ENCODE results near the gene CDKN2D. TPM values are rescaled to one million over a fixed set of nuclear protein-coding genes. Genes with fewer than 3 reads are reported as not detected.

Gene CDKN2D
- total RNA-seq (2021; fragmentation: NEBNext Ultra II Directional; extraction: Animal tissue kit (Norgen Biotek cat#: 25700)) = 2.6 and 3.0 TPM in 2 replicates
- 4.0 and 4.2 TPM in 2 replicates for polyA plus RNA-seq (2011; rRNA removed)
- polyA plus RNA-seq (2011; cell fraction: cytosol; rRNA removed) = 4.6 TPM
- 2.4 TPM for polyA plus RNA-seq (2011; cell fraction: nucleus; rRNA removed)
- 2.8 to 4.1 TPM (median 2.9 TPM) in 4 replicates for polyA plus RNA-seq (2012, experiment 1 of 2)
- 2.1 TPM for polyA plus RNA-seq (2012, experiment 2 of 2)
- polyA plus RNA-seq (2013, experiment 1 of 2) = 1.4 TPM
- 1.3 TPM for polyA plus RNA-seq (2013, experiment 2 of 2)
- 0.91 and 0.93 TPM in 2 replicates for polyA minus RNA-seq (2011; rRNA and poly(A)+ RNA removed)
- 1.8 TPM for polyA minus RNA-seq (2011; cell fraction: cytosol; rRNA and poly(A)+ RNA removed)
- polyA minus RNA-seq (2011; cell fraction: nucleus; rRNA and poly(A)+ RNA removed) = 1.1 TPM
- long read RNA-seq, experiment 1, partial matches to known transcripts = 0 of 3 reads
- long read RNA-seq, experiment 1, other reads (novel, unspliced or antisense) = 2 of 3 reads
- long read RNA-seq, experiment 2 = 0 reads

DNA sequence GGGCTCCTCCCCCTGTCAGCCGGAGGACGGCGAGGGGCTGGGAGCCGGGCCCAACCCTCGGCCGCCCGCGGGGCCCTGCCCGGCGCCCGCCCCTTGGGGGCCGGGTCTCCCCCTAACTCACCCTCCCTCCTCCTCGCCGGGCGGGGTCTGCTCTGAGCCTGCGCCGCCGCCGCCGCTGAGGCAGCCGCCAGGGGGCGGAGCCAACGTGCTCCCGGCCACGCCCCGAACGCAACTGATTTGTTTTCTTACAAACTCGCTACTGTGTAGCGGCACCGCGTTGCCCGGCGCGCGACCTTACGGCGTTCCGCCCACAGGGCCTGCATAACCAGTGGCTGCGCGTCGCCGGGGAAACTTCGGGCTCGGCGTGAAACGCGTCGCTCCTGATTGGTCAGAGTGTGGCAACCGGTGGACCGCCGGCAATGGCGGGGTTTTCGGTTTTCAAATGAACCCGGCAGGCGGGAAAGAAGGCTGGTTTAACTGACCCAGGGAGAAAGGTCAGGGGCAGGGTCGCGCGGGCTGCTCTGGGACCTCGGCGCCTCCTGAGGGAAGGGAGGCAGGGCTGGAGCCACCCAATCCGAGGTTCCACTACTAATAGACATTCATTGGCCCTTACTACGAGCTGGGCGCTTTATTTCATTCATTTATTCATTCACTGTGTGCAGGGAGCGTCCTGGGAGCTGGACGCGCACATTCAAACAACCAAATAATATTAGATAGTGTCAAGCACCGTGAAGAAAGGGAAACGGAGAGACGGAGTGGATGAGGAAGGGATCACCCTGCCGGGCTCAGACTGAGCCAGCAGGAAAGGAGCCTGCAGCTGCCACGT lies at the start of gene CDKN2D:
CDKN2D (minus strand) TSS at position 154 of the 826 bp plus-strand sequence. CDS start 326 bp downstream, outside the sequence.
- Histone ChIP-seq H2BK12ac (ENCODE audit: low read depth, low read length) (peak within 1 kb of the TSS; percentile 75; the same call in 1 of the 2 replicates), H4K5ac (ENCODE audit: insufficient read length, low read depth, low read length) (peak within 1 kb of the TSS; percentile 68), H3K79me1 (ENCODE audit: low read depth, low read length) (0 out of 2 replicates have a peak, but pooled peaks cover 2% of the 10 kb centered on the region), H2BK15ac (ENCODE audit: low read length) (no peak within 1 kb of the TSS), H2AK5ac (ENCODE audit: low read depth, low read length) (peak within 1 kb of the TSS; percentile 83; the same call in 1 of the 2 replicates), H3K9me3 (ENCODE audit: insufficient read depth in 2 of 2, low read depth in 1 of 2, low read length in 1 of 2) (no peaks in the 10 kb centered on the region), H3K18ac (ENCODE audit: extremely low read depth, low read length) (peak within 1 kb of the TSS; percentile 90), H3K4me2 (ENCODE audit: insufficient read depth in 1 of 2, low read depth in 2 of 2, low read length in 2 of 2) (peak within 1 kb of the TSS; percentile 81 to 87), H3K36me3 (ENCODE audit: control insufficient read depth in 2 of 4, insufficient read depth in 4 of 4, low read length in 3 of 4) (peaks cover 0 to 5% (median under 1%) of the 10 kb centered on the region in 4 experiments; a peak in 3 of 8 replicates), H3K4me1 (replicated peaks in 1 of 4; ENCODE audit: control insufficient read depth in 3 of 4, insufficient read depth in 4 of 4, low read length in 3 of 4) (peaks cover 0 to 19% (median 9%) of the 10 kb centered on the region in 4 experiments; a peak in 6 of 7 replicates), H2BK5ac (ENCODE audit: low read depth, low read length) (peak within 1 kb of the TSS; percentile 98), H3K23ac (ENCODE audit: insufficient read length) (no peak within 1 kb of the TSS), H3K27me3 (replicated peaks in 1 of 4; ENCODE audit: control insufficient read depth in 3 of 4, extremely low read depth in 1 of 4, insufficient read depth in 3 of 4, low read length in 3 of 4) (peaks cover 0 to 10% (median 7%) of the 10 kb centered on the region in 4 experiments; a peak in 4 of 7 replicates), H3K14ac (ENCODE audit: insufficient read length) (no peak within 1 kb of the TSS), H4K8ac (ENCODE audit: extremely low read depth, insufficient read depth, low read length) (peak within 1 kb of the TSS; percentile 90; the same call in 1 of the 2 replicates), H3K56ac (replicated peaks; ENCODE audit: insufficient read length, low read depth, low read length) (peak within 1 kb of the TSS; percentile 52), H3K4ac (replicated peaks; ENCODE audit: insufficient read length, low read depth, low read length) (peak within 1 kb of the TSS; percentile 55), H3K27ac (ENCODE audit: low read depth, low read length) (peak within 1 kb of the TSS; percentile 79), H2AFZ (ENCODE audit: low read length) (0 out of 2 replicates have a peak within 1 kb of the TSS, but pooled peaks have one; percentile 22), H3K4me3 (ENCODE audit: extremely low read depth in 1 of 4, insufficient read depth in 2 of 4, low read depth in 3 of 4, low read length in 4 of 4) (peak within 1 kb of the TSS; percentile 58 to 71 (median 70)), H3K23me2 (ENCODE audit: low read depth, low read length) (peaks cover 18% of the 10 kb centered on the region), H3K79me2 (ENCODE audit: control insufficient read depth in 1 of 2, insufficient read depth in 2 of 2, low read length in 2 of 2) (peaks cover 0 to 7% of the 10 kb centered on the region in 2 experiments; a peak in 2 of 4 replicates), H3K9ac (replicated peaks in 1 of 4; ENCODE audit: extremely low read depth in 1 of 4, low read depth in 3 of 4, low read length in 3 of 4) (peak within 1 kb of the TSS in 3 of 4 experiments; percentile 86 to 89 (median 88); a peak in 6 of 7 replicates), H2BK120ac (replicated peaks; ENCODE audit: low read depth, low read length) (peak within 1 kb of the TSS; percentile 28), H4K20me1 (replicated peaks in 1 of 2; ENCODE audit: control insufficient read depth in 1 of 2, insufficient read depth in 2 of 2, low read length in 2 of 2) (peaks cover 0 to 4% of the 10 kb centered on the region in 2 experiments), H4K91ac (replicated peaks; ENCODE audit: insufficient read length, low read length) (peak within 1 kb of the TSS; percentile 91), H2BK20ac (ENCODE audit: low read length) (no peak within 1 kb of the TSS)
- WGBS, 2 experiments (ENCODE audit: extremely low coverage in 1 of 2, insufficient coverage in 1 of 2, insufficient read length in 1 of 2, insufficient replicate concordance in 2 of 2, low coverage in 1 of 2, low lambda C conversion rate in 2 of 2, missing lambda C conversion rate in 1 of 2) = 3% methylated on average over 59 of the region's 71 CpGs; no CpG with 5 or more reads in 1 of the 2 experiments
- ChIA-PET POLR2A (ENCODE audit: partially characterized antibody) (interaction anchor here (0.7 to 5.2 kb wide), 23 partner anchors 8 to 289 kb away, joined by 3 to 33 read pairs (median 4); partner anchors contain the start of genes KEAP1 and QTRT1), CTCF (ENCODE audit: partially characterized antibody) (interaction anchor here (0.7 to 3.2 kb wide), 18 partner anchors 11 to 153 kb away, joined by 3 to 19 read pairs (median 4); partner anchors contain the start of gene QTRT1)
- FAIRE-seq (no peak), DNase-seq (ENCODE audit: low read depth in 1 of 2, low spot score in 2 of 2) (peak; percentile 99)
- TF ChIP-seq TEAD4 (IDR thresholded peaks at IDR 0.05; ENCODE audit: low read depth, low read length) (peak; percentile 33; the same call in 1 of the 2 replicates), SRF (IDR thresholded peaks at IDR 0.05; ENCODE audit: low read depth, low read length) (no peak), FOSL1 (IDR thresholded peaks at IDR 0.05; ENCODE audit: insufficient read depth, low read depth, low read length) (no peak), SIN3A (conservative IDR thresholded peaks at IDR 0.05 in 1 of 2, IDR thresholded peaks at IDR 0.05 in 1 of 2; ENCODE audit: low read depth in 1 of 2, low read length in 2 of 2) (peak in 1 of 2 experiments; percentile 68; a peak in 1 of 4 replicates)
- TF ChIP-seq, protein P1, sequence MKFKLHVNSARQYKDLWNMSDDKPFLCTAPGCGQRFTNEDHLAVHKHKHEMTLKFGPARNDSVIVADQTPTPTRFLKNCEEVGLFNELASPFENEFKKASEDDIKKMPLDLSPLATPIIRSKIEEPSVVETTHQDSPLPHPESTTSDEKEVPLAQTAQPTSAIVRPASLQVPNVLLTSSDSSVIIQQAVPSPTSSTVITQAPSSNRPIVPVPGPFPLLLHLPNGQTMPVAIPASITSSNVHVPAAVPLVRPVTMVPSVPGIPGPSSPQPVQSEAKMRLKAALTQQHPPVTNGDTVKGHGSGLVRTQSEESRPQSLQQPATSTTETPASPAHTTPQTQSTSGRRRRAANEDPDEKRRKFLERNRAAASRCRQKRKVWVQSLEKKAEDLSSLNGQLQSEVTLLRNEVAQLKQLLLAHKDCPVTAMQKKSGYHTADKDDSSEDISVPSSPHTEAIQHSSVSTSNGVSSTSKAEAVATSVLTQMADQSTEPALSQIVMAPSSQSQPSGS (IDR thresholded peaks at IDR 0.05; ENCODE audit: low read length) = 0 out of 2 replicates have a peak, but pooled peaks have one; percentile 9

Data from H1 (cell line).